Testis (tissue), 3 donors: Measurements from ENCODE around the gene CCDC81. TPM values are rescaled to one million over a fixed set of nuclear protein-coding genes. Genes with fewer than 3 reads are reported as not detected.
"Not testable (repeated sequence)": the region's sequence is repeated elsewhere in the genome, so short reads cannot be mapped to it uniquely, and the experiment has no call there.

Experiments used
- DNase-seq: peaks from one replicate; pipeline ENCODE4 v3.0.0-alpha.2; 2019
- H3K27ac ChIP-seq, 2 donors: fragments of 200-600 bp; sonication (generic); one replicate each; pipeline ENCODE4 v1.5.1; 2019
- H3K27me3 ChIP-seq: fragments of 200-600 bp; sonication (generic); one replicate; pipeline ENCODE4 v1.5.1; 2019
- H3K36me3 ChIP-seq: fragments of 200-600 bp; sonication (generic); one replicate; pipeline ENCODE4 v1.5.1; 2017; ENCODE audit warnings: low read depth; ENCODE audit errors: missing control alignments
- H3K4me1 ChIP-seq: fragments of 200-600 bp; sonication (generic); one replicate; pipeline ENCODE4 v1.5.1; 2019
- H3K4me3 ChIP-seq, 2 donors: fragments of 200-600 bp; sonication (generic); one replicate each; pipeline ENCODE4 v1.5.1; 2017 to 2019
- H3K9me3 ChIP-seq: fragments of 200-600 bp; sonication (generic); one replicate; pipeline ENCODE4 v1.5.1; 2017
- CTCF ChIP-seq, 3 experiments: fragments of 450-650 bp in 2 of 3; fragments of 200-600 bp in 1 of 3; sonication (generic) in 1 of 3; IDR thresholded peaks; one replicate each; pipeline ENCODE4 v1.5.1; 2016 to 2019; ENCODE audit warnings: antibody characterized with exemption in 3 of 3, mild to moderate bottlenecking in 2 of 3, moderate library complexity in 1 of 3
- POLR2A ChIP-seq: fragments of 450-650 bp; IDR thresholded peaks from one replicate; pipeline ENCODE4 v1.6.1; 2017; ENCODE audit warnings: antibody characterized with exemption, mild to moderate bottlenecking, moderate library complexity
- WGBS, 2 donors: methylation state at CpG; one replicate each; pipeline ENCODE4 v1.1.5; 2018; 5-methylcytosine and 5-hydroxymethylcytosine counted together
- intact Hi-C: fragments of 100-400 bp; cut with DNase I; formaldehyde crosslinking; loops from one replicate; pipeline ENCODE4 v1.15.1; 2023; ENCODE audit warnings: low total_unique reads
- polyA plus RNA-seq: library from polyadenylated mRNA; stranded (reverse); fragments of 350-450 nt; fragmentation: Illumina TruSeq; extraction: RNeasy Lipid Tissue Mini Kit (QIAGEN cat#74804); gene quantifications from one replicate; pipeline ENCODE4 v1.2.3, GENCODE V29; 2014; ENCODE audit warnings: low read depth, low replicate concordance; ENCODE audit not compliant: insufficient read depth
- total RNA-seq, 2 donors: library from RNA; depleted of rRNA; stranded (reverse); fragments of >200 nt; gene quantifications; one replicate each; pipeline ENCODE4 v1.2.3, GENCODE V29; 2016

CCDC81 gene
- total and polyA plus RNA-seq, 3 donors from 2014 or later, result 3.8 to 16.0 (median 5.3) TPM

- H3K27ac ChIP-seq, result no peak overlapping the region
- H3K27me3 ChIP-seq, result no peaks in the 10 kb centered on the region
- H3K4me1 ChIP-seq, result no peaks in the 10 kb centered on the region
- TF ChIP-seq CTCF (IDR thresholded peaks at IDR 0.05), result no peak
- TF ChIP-seq POLR2A, result no peak
- no peak overlapping the region for H3K4me3 ChIP-seq
- H3K36me3 ChIP-seq, result no peaks in the 10 kb centered on the region
- intact Hi-C loops, result no loop called here
- no peaks in the 10 kb centered on the region for H3K9me3 ChIP-seq
- WGBS, 2 donors, result 79 to 80% methylated on average over 4 of the region's 4 CpGs
- no peak for DNase-seq
These were observed 19.4 kb upstream of the CCDC81 start for GRCh38 chr11:86355256-86355655.

- H3K4me1 ChIP-seq, H3K27me3 ChIP-seq, H3K36me3 ChIP-seq, H3K9me3 ChIP-seq, H3K4me3 ChIP-seq, H3K27ac ChIP-seq, DNase-seq, intact Hi-C loops: not testable (repeated sequence)
- 89 to 90% methylated on average over 4 of the region's 4 CpGs for WGBS, 2 donors
These were observed 17.3 kb upstream of the CCDC81 start for GRCh38 chr11:86357412-86357811.

- Histone ChIP-seq H3K4me1 (no peaks in the 10 kb centered on the region), H3K36me3 (no peaks in the 10 kb centered on the region), H3K27me3 (no peaks in the 10 kb centered on the region), H3K4me3 (no peak overlapping the region), H3K27ac (no peak overlapping the region), H3K9me3 (no peaks in the 10 kb centered on the region)
- DNase-seq, result no peak
- intact Hi-C loops, result no loop called here
- TF ChIP-seq CTCF (IDR thresholded peaks at IDR 0.05) (no peak), POLR2A (no peak)
- WGBS, 2 donors, result 72 to 85% methylated on average over 3 of the region's 3 CpGs
These were observed 16.0 kb upstream of the CCDC81 start for GRCh38 chr11:86358720-86359119.

- no peaks in the 10 kb centered on the region for H3K27me3 ChIP-seq
- no peak overlapping the region for H3K27ac ChIP-seq
- TF ChIP-seq POLR2A (no peak), CTCF (IDR thresholded peaks at IDR 0.05) (no peak)
- no peaks in the 10 kb centered on the region for H3K36me3 ChIP-seq
- DNase-seq, result no peak
- no peak overlapping the region for H3K4me3 ChIP-seq
- WGBS, 2 donors, result 68 to 77% methylated on average over 2 of the region's 2 CpGs
- H3K9me3 ChIP-seq, result no peaks in the 10 kb centered on the region
- intact Hi-C loops, result no loop called here
- no peaks in the 10 kb centered on the region for H3K4me1 ChIP-seq
These were observed 13.8 kb upstream of the CCDC81 start for GRCh38 chr11:86360775-86361395.

GRCh38 chr11:86363424-86363823, 11.3 kb upstream of the CCDC81 start:
- Histone ChIP-seq H3K36me3 (no peaks in the 10 kb centered on the region), H3K4me3 (no peak overlapping the region), H3K4me1 (no peaks in the 10 kb centered on the region), H3K27me3 (no peaks in the 10 kb centered on the region), H3K27ac (no peak overlapping the region), H3K9me3 (no peaks in the 10 kb centered on the region)
- intact Hi-C loops, result no loop called here
- DNase-seq, result no peak
- WGBS, 2 donors, result 98% methylated on average over 1 of the region's 1 CpG
- TF ChIP-seq POLR2A (no peak), CTCF (IDR thresholded peaks at IDR 0.05) (no peak)
